Stimulated activated CD4-positive, alpha-beta T cell treated with anti-CD3 and anti-CD28 coated beads, Interleukin-1b, Interleukin-23, amount 100 ng/mL, for 4 hours (primary cell): ENCODE data around the gene DCX.

Experiments used
- DNase-seq, 2 donors: peaks; one replicate each; pipeline ENCODE4 v3.0.0-alpha.2; 2020; ENCODE audit warnings: low read depth in 2 of 2

The DCX gene

GRCh38 chrX:111309083-111309482, 102.9 kb downstream of the DCX start:
- DNase-seq, result no peak

- DNase-seq, result no peak
These were observed 104.0 kb downstream of the DCX start for GRCh38 chrX:111308039-111308438.

- DNase-seq, result no peak
These were observed 109.7 kb downstream of the DCX start for GRCh38 chrX:111302284-111302683.

GRCh38 chrX:111288841-111289240, 123.2 kb downstream of the DCX start:
- no peak for DNase-seq

GRCh38 chrX:111284631-111285293, 127.2 kb downstream of the DCX start:
- DNase-seq, result no peak

GRCh38 chrX:111283446-111283845, 128.5 kb downstream of the DCX start:
- DNase-seq, result no peak

GRCh38 chrX:111282991-111283390, 129.0 kb downstream of the DCX start:
- no peak for DNase-seq

GRCh38 chrX:111282139-111282538, 129.9 kb downstream of the DCX start:
- DNase-seq, result no peak

- no peak for DNase-seq
These were observed 141.7 kb downstream of the DCX start, which contains the start of gene CAPN6 for GRCh38 chrX:111270339-111270738. Gene CAPN6, minus strand, starts transcription at chrX:111270483. Its CDS starts 6,547 bp downstream, at chrX:111263936.

- DNase-seq, result no peak
These were observed 143.5 kb downstream of the DCX start for GRCh38 chrX:111268506-111268905.

- no peak for DNase-seq
These were observed 146.5 kb downstream of the DCX start for GRCh38 chrX:111265486-111265885.

GRCh38 chrX:111264385-111264784, 147.6 kb downstream of the DCX start:
- no peak for DNase-seq

- DNase-seq, result no peak
These were observed 149.9 kb downstream of the DCX start for GRCh38 chrX:111262086-111262485.

- no peak for DNase-seq
These were observed 151.5 kb downstream of the DCX start for GRCh38 chrX:111260451-111260850.

- no peak for DNase-seq
These were observed 152.4 kb downstream of the DCX start for GRCh38 chrX:111259559-111259958.

- DNase-seq, result no peak
These were observed 154.3 kb downstream of the DCX start for GRCh38 chrX:111257733-111258132.

- DNase-seq, result no peak
These were observed 156.9 kb downstream of the DCX start for GRCh38 chrX:111254896-111255693.

GRCh38 chrX:111244235-111244750, 167.7 kb downstream of the DCX start:
- DNase-seq, result no peak
